ENCODE data around the gene SEMA4D. TPM values are rescaled to one million over a fixed set of nuclear protein-coding genes. Genes with fewer than 3 reads are reported as not detected.

SEMA4D gene
- total and polyA plus RNA-seq, 2 of the 13 experiments (the other 11 are each of a cell fraction or from before 2014, with no cell fraction given) = 0.13 to 0.16 TPM

DNA sequence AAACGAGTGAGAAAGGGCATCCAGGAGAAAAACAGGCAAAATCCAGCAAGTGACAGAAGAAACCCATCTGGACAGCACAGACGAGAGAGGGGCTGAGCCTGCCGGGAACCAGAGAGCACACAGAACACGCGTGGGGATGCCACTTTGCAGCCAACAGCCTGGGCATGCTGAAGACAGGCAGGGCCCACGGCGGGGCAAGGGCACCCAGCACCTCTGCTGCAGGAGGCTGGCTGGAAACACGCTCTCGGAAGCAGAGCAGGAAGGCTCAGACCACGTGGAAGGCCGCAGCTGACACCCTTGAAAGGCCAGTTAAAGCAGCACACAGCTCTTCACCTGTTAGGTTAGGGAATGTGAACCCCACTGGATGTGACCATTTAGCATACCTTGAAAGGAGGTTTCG is 103.5 kb downstream of the SEMA4D start:
- H3K4me2 ChIP-seq (ENCODE audit: low read depth, low read length) = no peak overlapping the region
- H3K27me3 ChIP-seq (ENCODE audit: control insufficient read depth in 1 of 2, insufficient read depth in 2 of 2, low read length in 2 of 2) = no peaks in the 10 kb centered on the region; a peak in 3 of 5 replicates
- no TSS peak for BruUV-seq (replicated peaks)
- intact Hi-C loops (cut with micrococcal nuclease; ENCODE audit: unreplicated experiment) = no loop called here
- no peak overlapping the region for H2AFZ ChIP-seq (ENCODE audit: low read length)
- CTCF ChIA-PET (ENCODE audit: low intra/inter-chr PET ratio, low total read pairs) = no interaction called here
- H3K9me3 ChIP-seq (ENCODE audit: low read length) = no peaks in the 10 kb centered on the region
- WGBS (ENCODE audit: low lambda C conversion rate) = 56% methylated on average over 12 of the region's 12 CpGs
- DNase-seq (ENCODE audit: low spot score) (no peak), FAIRE-seq (no peak), ATAC-seq (no peak)
- H3K9ac ChIP-seq (ENCODE audit: insufficient read depth, low read depth, low read length) = no peak overlapping the region
- H3K4me1 ChIP-seq (ENCODE audit: insufficient read depth, low read length) = peaks cover 18% of the 10 kb centered on the region
- no peaks in the 10 kb centered on the region for H3K36me3 ChIP-seq (replicated peaks in 1 of 2; ENCODE audit: control insufficient read depth in 1 of 2, insufficient read depth in 2 of 2, low read length in 2 of 2)
- no peak overlapping the region for H3K4me3 ChIP-seq (replicated peaks in 1 of 3; ENCODE audit: insufficient read depth in 1 of 3, low read depth in 2 of 3, low read length in 3 of 3)
- POLR2A ChIA-PET = no interaction called here
- no peak overlapping the region for H3K27ac ChIP-seq (ENCODE audit: extremely low read length, insufficient read depth, low read length)
- in situ Hi-C loops (cut with HindIII; ENCODE audit: extremely low pct_ligation_motif_present, low pct_unique_long_range_greater_than_20kb) = no loop called here
- no peaks in the 10 kb centered on the region for H4K20me1 ChIP-seq (ENCODE audit: insufficient read depth, low read length)
- H3K79me2 ChIP-seq (ENCODE audit: insufficient read depth, low read length) = no peaks in the 10 kb centered on the region
- no peak for TF ChIP-seq ESRRA (CRISPR knock-in tag; IDR thresholded peaks at IDR 0.05; ENCODE audit: low read depth)
- TF ChIP-seq SP5 (CRISPR knock-in tag; IDR thresholded peaks at IDR 0.05; ENCODE audit: borderline replicate concordance, low read depth) = no peak
- TF ChIP-seq MTA1 (CRISPR knock-in tag; IDR thresholded peaks at IDR 0.05; ENCODE audit: borderline replicate concordance) = no peak
- no peak for TF ChIP-seq ZNF777 (CRISPR knock-in tag; IDR thresholded peaks at IDR 0.05)
- TF ChIP-seq, protein P1, sequence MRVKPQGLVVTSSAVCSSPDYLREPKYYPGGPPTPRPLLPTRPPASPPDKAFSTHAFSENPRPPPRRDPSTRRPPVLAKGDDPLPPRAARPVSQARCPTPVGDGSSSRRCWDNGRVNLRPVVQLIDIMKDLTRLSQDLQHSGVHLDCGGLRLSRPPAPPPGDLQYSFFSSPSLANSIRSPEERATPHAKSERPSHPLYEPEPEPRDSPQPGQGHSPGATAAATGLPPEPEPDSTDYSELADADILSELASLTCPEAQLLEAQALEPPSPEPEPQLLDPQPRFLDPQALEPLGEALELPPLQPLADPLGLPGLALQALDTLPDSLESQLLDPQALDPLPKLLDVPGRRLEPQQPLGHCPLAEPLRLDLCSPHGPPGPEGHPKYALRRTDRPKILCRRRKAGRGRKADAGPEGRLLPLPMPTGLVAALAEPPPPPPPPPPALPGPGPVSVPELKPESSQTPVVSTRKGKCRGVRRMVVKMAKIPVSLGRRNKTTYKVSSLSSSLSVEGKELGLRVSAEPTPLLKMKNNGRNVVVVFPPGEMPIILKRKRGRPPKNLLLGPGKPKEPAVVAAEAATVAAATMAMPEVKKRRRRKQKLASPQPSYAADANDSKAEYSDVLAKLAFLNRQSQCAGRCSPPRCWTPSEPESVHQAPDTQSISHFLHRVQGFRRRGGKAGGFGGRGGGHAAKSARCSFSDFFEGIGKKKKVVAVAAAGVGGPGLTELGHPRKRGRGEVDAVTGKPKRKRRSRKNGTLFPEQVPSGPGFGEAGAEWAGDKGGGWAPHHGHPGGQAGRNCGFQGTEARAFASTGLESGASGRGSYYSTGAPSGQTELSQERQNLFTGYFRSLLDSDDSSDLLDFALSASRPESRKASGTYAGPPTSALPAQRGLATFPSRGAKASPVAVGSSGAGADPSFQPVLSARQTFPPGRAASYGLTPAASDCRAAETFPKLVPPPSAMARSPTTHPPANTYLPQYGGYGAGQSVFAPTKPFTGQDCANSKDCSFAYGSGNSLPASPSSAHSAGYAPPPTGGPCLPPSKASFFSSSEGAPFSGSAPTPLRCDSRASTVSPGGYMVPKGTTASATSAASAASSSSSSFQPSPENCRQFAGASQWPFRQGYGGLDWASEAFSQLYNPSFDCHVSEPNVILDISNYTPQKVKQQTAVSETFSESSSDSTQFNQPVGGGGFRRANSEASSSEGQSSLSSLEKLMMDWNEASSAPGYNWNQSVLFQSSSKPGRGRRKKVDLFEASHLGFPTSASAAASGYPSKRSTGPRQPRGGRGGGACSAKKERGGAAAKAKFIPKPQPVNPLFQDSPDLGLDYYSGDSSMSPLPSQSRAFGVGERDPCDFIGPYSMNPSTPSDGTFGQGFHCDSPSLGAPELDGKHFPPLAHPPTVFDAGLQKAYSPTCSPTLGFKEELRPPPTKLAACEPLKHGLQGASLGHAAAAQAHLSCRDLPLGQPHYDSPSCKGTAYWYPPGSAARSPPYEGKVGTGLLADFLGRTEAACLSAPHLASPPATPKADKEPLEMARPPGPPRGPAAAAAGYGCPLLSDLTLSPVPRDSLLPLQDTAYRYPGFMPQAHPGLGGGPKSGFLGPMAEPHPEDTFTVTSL (CRISPR knock-in tag; IDR thresholded peaks at IDR 0.05; ENCODE audit: borderline replicate concordance) = no peak
- TF ChIP-seq TCF7L2 (IDR thresholded peaks at IDR 0.05; ENCODE audit: low read depth, low read length) = no peak
- no peak for TF ChIP-seq KLF16 (CRISPR knock-in tag; IDR thresholded peaks at IDR 0.05)
- no peak for TF ChIP-seq ZFP90 (CRISPR knock-in tag; IDR thresholded peaks at IDR 0.05; ENCODE audit: borderline replicate concordance)
- no peak for TF ChIP-seq ZNF841 (CRISPR knock-in tag; IDR thresholded peaks at IDR 0.05; ENCODE audit: borderline replicate concordance)
- TF ChIP-seq, protein P2, sequence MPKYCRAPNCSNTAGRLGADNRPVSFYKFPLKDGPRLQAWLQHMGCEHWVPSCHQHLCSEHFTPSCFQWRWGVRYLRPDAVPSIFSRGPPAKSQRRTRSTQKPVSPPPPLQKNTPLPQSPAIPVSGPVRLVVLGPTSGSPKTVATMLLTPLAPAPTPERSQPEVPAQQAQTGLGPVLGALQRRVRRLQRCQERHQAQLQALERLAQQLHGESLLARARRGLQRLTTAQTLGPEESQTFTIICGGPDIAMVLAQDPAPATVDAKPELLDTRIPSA (CRISPR knock-in tag; IDR thresholded peaks at IDR 0.05; ENCODE audit: borderline replicate concordance) = no peak
- TF ChIP-seq ZNF598 (CRISPR knock-in tag; IDR thresholded peaks at IDR 0.05; ENCODE audit: borderline replicate concordance) = no peak
- TF ChIP-seq KDM3A (CRISPR knock-in tag; IDR thresholded peaks at IDR 0.05; ENCODE audit: low read depth) = no peak
